Large intestine (tissue), 3 donors: ENCODE measurements around the gene CIB4. TPM values are rescaled to one million over a fixed set of nuclear protein-coding genes. Genes with fewer than 3 reads are reported as not detected.
"Not testable (repeated sequence)": the region's sequence is repeated elsewhere in the genome, so short reads cannot be mapped to it uniquely, and the experiment has no call there.

Source experiments
- DNase-seq, 2 donors: peaks; one replicate each; pipeline versions ENCODE4 v3.0.0 to v3.0.0-alpha.2; 2013
- H3K27ac ChIP-seq: one replicate; pipeline ENCODE4 v1.5.1; 2013; ENCODE audit warnings: low read length
- H3K27me3 ChIP-seq: 2 replicates; pipeline ENCODE4 v1.6.1; 2013; ENCODE audit warnings: low read length; ENCODE audit not compliant: control insufficient read depth, insufficient read depth
- H3K36me3 ChIP-seq: 2 replicates; pipeline ENCODE4 v1.6.1; 2013; ENCODE audit warnings: low read length; ENCODE audit not compliant: control insufficient read depth, insufficient read depth
- H3K4me1 ChIP-seq: one replicate; pipeline ENCODE4 v1.6.1; 2013; ENCODE audit warnings: low read length; ENCODE audit not compliant: control insufficient read depth, insufficient read depth
- H3K4me3 ChIP-seq: one replicate; pipeline ENCODE4 v1.5.1; 2013; ENCODE audit warnings: low read length
- H3K9me3 ChIP-seq: one replicate; pipeline ENCODE4 v1.6.1; 2013; ENCODE audit warnings: mild to moderate bottlenecking, low read depth, low read length, moderate library complexity; ENCODE audit not compliant: control insufficient read depth
- WGBS: methylation state at CpG from one replicate; pipeline ENCODE4 v1.1.5; 2013; ENCODE audit warnings: low lambda C conversion rate; ENCODE audit not compliant: insufficient coverage; 5-methylcytosine and 5-hydroxymethylcytosine counted together
- polyA plus RNA-seq: library from polyadenylated mRNA; unstranded; fragments of 120-200 nt; gene quantifications from one replicate; pipeline ENCODE4 v1.2.1, GENCODE V29; 2013

CIB4 gene
- polyA plus RNA-seq, 1 donor = 0.21 TPM

DNA sequence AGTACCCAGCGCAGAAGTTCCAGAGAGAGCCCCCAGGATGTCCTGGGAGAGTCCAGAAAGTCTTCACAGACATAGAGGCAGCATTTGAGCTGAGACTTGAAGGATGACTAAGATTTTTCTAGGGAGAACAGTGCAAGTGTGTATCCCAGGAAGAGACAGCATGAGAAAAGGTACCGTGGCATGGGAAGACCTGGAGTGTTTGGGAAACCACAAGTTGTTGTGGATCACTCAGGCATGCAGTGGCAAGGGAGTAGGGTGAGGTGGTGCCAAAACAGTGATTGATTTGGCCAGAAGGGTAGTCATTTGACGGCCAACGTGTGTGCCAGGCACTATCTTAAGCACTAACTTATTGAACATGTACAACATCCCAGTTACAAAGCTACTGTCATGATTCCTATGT lies 26.9 kb upstream of the CIB4 start:
- H3K9me3 ChIP-seq = peaks cover 4% of the 10 kb centered on the region
- H3K36me3 ChIP-seq = no peaks in the 10 kb centered on the region
- no peak for DNase-seq
- 100% methylated on average over 1 of the region's 4 CpGs for WGBS
- no peak overlapping the region for H3K4me3 ChIP-seq
- H3K27ac ChIP-seq = no peak overlapping the region
- peaks cover 7% of the 10 kb centered on the region for H3K27me3 ChIP-seq
- no peaks in the 10 kb centered on the region for H3K4me1 ChIP-seq

- peaks cover 4% of the 10 kb centered on the region for H3K27me3 ChIP-seq
- WGBS = 0% methylated on average over 1 of the region's 2 CpGs
- no peak for DNase-seq
Measured at GRCh38 chr2:26666671-26667070, 25.5 kb upstream of the CIB4 start.

GRCh38 chr2:26665296-26665695 lies 24.1 kb upstream of the CIB4 start:
- not testable (repeated sequence) for H3K27ac ChIP-seq, H3K4me1 ChIP-seq, H3K4me3 ChIP-seq, DNase-seq, H3K36me3 ChIP-seq, H3K9me3 ChIP-seq, H3K27me3 ChIP-seq
- WGBS = 90% methylated on average over 2 of the region's 21 CpGs

More at GRCh38 chr2:26666671-26667070, 25.5 kb upstream of the CIB4 start:
- peaks cover 4% of the 10 kb centered on the region for H3K9me3 ChIP-seq
- H3K4me1 ChIP-seq = no peaks in the 10 kb centered on the region
- no peak overlapping the region for H3K27ac ChIP-seq
- no peaks in the 10 kb centered on the region for H3K36me3 ChIP-seq
- no peak overlapping the region for H3K4me3 ChIP-seq

GRCh38 chr2:26660363-26660962 lies 19.3 kb upstream of the CIB4 start:
- Histone ChIP-seq H3K36me3 (no peaks in the 10 kb centered on the region), H3K27ac (no peak overlapping the region), H3K4me1 (no peaks in the 10 kb centered on the region), H3K9me3 (peaks cover 2% of the 10 kb centered on the region), H3K4me3 (no peak overlapping the region), H3K27me3 (peaks cover 5% of the 10 kb centered on the region)
- no CpG with 5 or more reads among the region's 1 CpG for WGBS
- no peak for DNase-seq

DNA sequence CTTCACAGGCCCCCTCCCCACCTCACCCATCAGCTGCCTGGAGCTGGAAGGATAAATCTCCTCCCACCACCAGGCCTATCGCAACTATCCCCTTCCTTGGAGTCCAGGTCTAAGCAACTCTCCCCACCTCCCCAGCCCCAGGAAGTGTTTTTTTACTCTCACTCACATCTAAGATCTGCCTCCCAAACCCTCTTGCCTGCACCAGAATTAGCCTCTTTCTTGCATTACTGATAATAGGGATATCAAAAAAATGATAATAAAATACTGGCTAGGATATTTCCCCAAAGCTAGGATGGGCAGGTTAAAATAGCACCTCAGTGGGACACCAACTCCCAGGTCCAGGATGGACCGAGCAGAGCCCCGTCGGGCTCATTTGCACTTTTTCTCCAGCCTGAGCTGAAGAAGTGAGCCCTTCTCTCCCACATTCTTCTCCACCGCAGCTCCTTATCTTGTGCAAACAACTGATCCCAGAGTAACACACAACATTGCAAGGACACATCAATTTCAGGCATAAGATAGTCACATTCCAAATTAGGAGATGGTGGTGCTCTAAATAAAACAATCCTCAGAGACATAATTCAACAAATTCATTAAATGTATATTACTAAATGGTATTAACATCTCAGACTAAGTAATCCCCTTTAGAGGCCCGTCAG lies 17.7 kb upstream of the CIB4 start:
- Histone ChIP-seq H3K27me3 (peaks cover 5% of the 10 kb centered on the region), H3K27ac (no peak overlapping the region), H3K4me1 (no peaks in the 10 kb centered on the region), H3K9me3 (no peaks in the 10 kb centered on the region), H3K4me3 (no peak overlapping the region), H3K36me3 (no peaks in the 10 kb centered on the region)
- no peak for DNase-seq
- no CpG with 5 or more reads among the region's 6 CpGs for WGBS

GRCh38 chr2:26657265-26657664 lies 16.1 kb upstream of the CIB4 start:
- 100% methylated on average over 3 of the region's 4 CpGs for WGBS
- no peaks in the 10 kb centered on the region for H3K4me1 ChIP-seq
- DNase-seq = no peak
- H3K36me3 ChIP-seq = no peaks in the 10 kb centered on the region
- no peak overlapping the region for H3K27ac ChIP-seq
- no peaks in the 10 kb centered on the region for H3K9me3 ChIP-seq
- no peak overlapping the region for H3K4me3 ChIP-seq
- peaks cover 5% of the 10 kb centered on the region for H3K27me3 ChIP-seq

DNA sequence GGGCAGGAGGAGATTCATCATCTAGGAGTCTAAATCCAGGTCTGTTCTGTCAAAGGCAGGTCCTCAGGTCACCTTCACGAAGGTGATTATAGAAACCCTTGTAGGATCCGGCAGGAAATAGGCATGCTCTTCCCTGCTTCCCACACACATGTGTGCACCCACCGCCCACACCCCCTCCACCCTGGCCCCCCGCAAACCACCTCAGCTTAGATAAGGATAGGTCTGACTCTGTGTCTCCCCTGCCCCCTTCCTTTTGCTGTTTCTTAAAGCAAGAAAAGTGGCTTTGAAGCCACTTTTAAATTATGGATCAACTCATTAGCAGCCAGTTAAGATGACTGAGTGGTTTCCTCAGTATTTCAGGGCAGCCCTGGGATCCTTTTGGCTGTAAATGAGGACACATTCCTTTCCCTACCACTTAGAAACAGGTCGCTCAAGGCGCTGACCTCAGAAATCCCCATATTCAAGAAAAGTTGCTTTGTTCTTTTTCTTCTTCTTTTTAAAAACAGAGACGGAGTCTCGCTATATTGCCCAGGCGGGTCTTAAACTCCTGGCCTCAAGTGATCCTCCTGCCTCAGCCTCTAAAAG lies 14.5 kb upstream of the CIB4 start:
- H3K27ac ChIP-seq = no peak overlapping the region
- no peak overlapping the region for H3K4me3 ChIP-seq
- no peaks in the 10 kb centered on the region for H3K9me3 ChIP-seq
- no peaks in the 10 kb centered on the region for H3K36me3 ChIP-seq
- peaks cover 5% of the 10 kb centered on the region for H3K27me3 ChIP-seq
- no peak for DNase-seq
- no peaks in the 10 kb centered on the region for H3K4me1 ChIP-seq
- WGBS = 88% methylated on average over 2 of the region's 9 CpGs

GRCh38 chr2:26655120-26655519 lies 14.0 kb upstream of the CIB4 start:
- not testable (repeated sequence) for H3K27me3 ChIP-seq, H3K36me3 ChIP-seq, H3K4me1 ChIP-seq, H3K27ac ChIP-seq, H3K4me3 ChIP-seq, H3K9me3 ChIP-seq, DNase-seq
- 86% methylated on average over 1 of the region's 1 CpG for WGBS

DNA sequence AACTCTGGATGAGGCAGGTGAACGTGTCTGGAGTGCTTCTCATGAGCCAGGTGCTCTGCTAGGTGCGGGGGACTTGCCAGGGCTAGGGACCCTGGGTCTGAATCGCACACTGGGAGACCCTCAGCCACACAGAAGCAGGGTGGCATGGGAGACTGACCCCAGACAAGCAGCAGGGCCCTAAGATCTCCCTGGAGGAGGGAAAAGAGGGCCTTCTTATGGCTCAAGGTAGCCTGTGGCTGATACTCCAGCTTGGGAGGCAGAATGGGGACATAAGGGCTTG lies 12.8 kb upstream of the CIB4 start:
- no peak for DNase-seq
- Histone ChIP-seq H3K36me3 (no peaks in the 10 kb centered on the region), H3K4me1 (no peaks in the 10 kb centered on the region), H3K4me3 (no peak overlapping the region), H3K27ac (no peak overlapping the region), H3K27me3 (peaks cover 5% of the 10 kb centered on the region), H3K9me3 (no peaks in the 10 kb centered on the region)
- WGBS = no CpG with 5 or more reads among the region's 3 CpGs

- Histone ChIP-seq H3K36me3 (no peaks in the 10 kb centered on the region), H3K4me3 (no peak overlapping the region), H3K9me3 (no peaks in the 10 kb centered on the region), H3K27me3 (peaks cover 3% of the 10 kb centered on the region), H3K4me1 (no peaks in the 10 kb centered on the region), H3K27ac (peak overlapping the region; percentile 49)
- DNase-seq = no peak
- no CpG with 5 or more reads among the region's 13 CpGs for WGBS
Measured at GRCh38 chr2:26653207-26654060, 12.3 kb upstream of the CIB4 start.
